ENCODE measurements around the gene NGRN. TPM values are rescaled to one million over a fixed set of nuclear protein-coding genes. Genes with fewer than 3 reads are reported as not detected.

The NGRN gene
- total and polyA plus RNA-seq, 2 experiments from 2014 or later = 60.0 to 65.9 TPM

- Histone ChIP-seq H3K4me3 (no peak overlapping the region), H3K27me3 (no peaks in the 10 kb centered on the region), H3K79me2 (no peaks in the 10 kb centered on the region), H3K9me3 (ENCODE audit: low read depth) (no peaks in the 10 kb centered on the region), H2AFZ (no peak overlapping the region), H3K4me1 (ENCODE audit: insufficient read depth) (no peaks in the 10 kb centered on the region), H4K20me1 (ENCODE audit: insufficient read depth, poor library complexity, severe bottlenecking) (no peaks in the 10 kb centered on the region), H3K9me2 (replicated peaks; ENCODE audit: insufficient read depth) (no peaks in the 10 kb centered on the region), H3K4me2 (no peak overlapping the region), H3K27ac (no peak overlapping the region), H3K36me3 (replicated peaks; ENCODE audit: insufficient read depth, low read depth) (no peaks in the 10 kb centered on the region)
- peak; percentile 40 for DNase-seq (ENCODE audit: low spot score)
- TF ChIP-seq CTCF (IDR thresholded peaks at IDR 0.05; ENCODE audit: poor library complexity) (peak; percentile 57), EZH2phosphoT487 (IDR thresholded peaks at IDR 0.05; ENCODE audit: low read depth, severe bottlenecking, unreplicated experiment) (no peak)
Measured at GRCh38 chr15:90286678-90287077, 21.2 kb downstream of the NGRN start.

- H3K27ac ChIP-seq = no peak overlapping the region
- no peaks in the 10 kb centered on the region for H3K4me1 ChIP-seq (ENCODE audit: insufficient read depth)
- H3K4me3 ChIP-seq = no peak overlapping the region
- H3K9me2 ChIP-seq (replicated peaks; ENCODE audit: insufficient read depth) = no peaks in the 10 kb centered on the region
- no peaks in the 10 kb centered on the region for H3K36me3 ChIP-seq (replicated peaks; ENCODE audit: insufficient read depth, low read depth)
- H2AFZ ChIP-seq = no peak overlapping the region
- no peaks in the 10 kb centered on the region for H4K20me1 ChIP-seq (ENCODE audit: insufficient read depth, poor library complexity, severe bottlenecking)
- no peaks in the 10 kb centered on the region for H3K79me2 ChIP-seq
- TF ChIP-seq EZH2 (IDR thresholded peaks at IDR 0.05; ENCODE audit: borderline replicate concordance) (no peak), EZH2phosphoT487 (IDR thresholded peaks at IDR 0.05; ENCODE audit: low read depth, severe bottlenecking, unreplicated experiment) (no peak), CTCF (IDR thresholded peaks at IDR 0.05; ENCODE audit: poor library complexity) (no peak)
- 58% methylated on average over 5 of the region's 5 CpGs for WGBS (ENCODE audit: low lambda C conversion rate, missing lambda C conversion rate)
- H3K9me3 ChIP-seq (ENCODE audit: low read depth) = no peaks in the 10 kb centered on the region
- H3K27me3 ChIP-seq = no peaks in the 10 kb centered on the region
- no peak overlapping the region for H3K4me2 ChIP-seq
- no peak for DNase-seq (ENCODE audit: low spot score)
Measured at GRCh38 chr15:90287101-90287500, 21.6 kb downstream of the NGRN start.

GRCh38 chr15:90287946-90288345 lies 22.5 kb downstream of the NGRN start:
- Histone ChIP-seq H3K4me1 (ENCODE audit: insufficient read depth) (no peaks in the 10 kb centered on the region), H3K27ac (no peak overlapping the region), H2AFZ (no peak overlapping the region), H3K4me2 (no peak overlapping the region), H3K36me3 (replicated peaks; ENCODE audit: insufficient read depth, low read depth) (no peaks in the 10 kb centered on the region), H3K79me2 (no peaks in the 10 kb centered on the region), H3K27me3 (no peaks in the 10 kb centered on the region), H4K20me1 (ENCODE audit: insufficient read depth, poor library complexity, severe bottlenecking) (no peaks in the 10 kb centered on the region), H3K9me3 (ENCODE audit: low read depth) (no peaks in the 10 kb centered on the region), H3K9me2 (replicated peaks; ENCODE audit: insufficient read depth) (no peaks in the 10 kb centered on the region), H3K4me3 (no peak overlapping the region)
- no peak for DNase-seq (ENCODE audit: low spot score)
- TF ChIP-seq EZH2phosphoT487 (IDR thresholded peaks at IDR 0.05; ENCODE audit: low read depth, severe bottlenecking, unreplicated experiment) (no peak), CTCF (IDR thresholded peaks at IDR 0.05; ENCODE audit: poor library complexity) (no peak), EZH2 (IDR thresholded peaks at IDR 0.05; ENCODE audit: borderline replicate concordance) (no peak)
- WGBS (ENCODE audit: low lambda C conversion rate, missing lambda C conversion rate) = 94% methylated on average over 6 of the region's 6 CpGs

Measured in hepatocyte (in vitro differentiated cells).